ENCODE results near the gene CREBBP. TPM values are rescaled to one million over a fixed set of nuclear protein-coding genes. Genes with fewer than 3 reads are reported as not detected.

The CREBBP gene
- total RNA-seq, 2 experiments from 2014 or later: 145 to 152 TPM

- intact Hi-C loops (cut with DNase I, micrococcal nuclease): loop anchor here (5.0 kb wide), 2 partner anchors 45 to 85 kb away; no protein-coding TSS in a partner anchor
- H3K27me3 ChIP-seq (ENCODE audit: control insufficient read depth in 1 of 2, insufficient read depth in 2 of 2, low read length in 2 of 2): no peaks in the 10 kb centered on the region
- no peak overlapping the region for H3K4me3 ChIP-seq (ENCODE audit: low read length)
- no peak overlapping the region for H3K27ac ChIP-seq (ENCODE audit: low read depth in 1 of 2, low read length in 2 of 2)
- Mint-ChIP-seq H3K4me1 (ENCODE audit: low read depth) (peaks cover 99% of the 10 kb centered on the region), H3K9me3 (no peaks in the 10 kb centered on the region), H3K27ac (no peak overlapping the region), H3K27me3 (no peaks in the 10 kb centered on the region), H3K4me3 (no peak overlapping the region), H3K36me3 (ENCODE audit: low read depth) (peaks cover 32% of the 10 kb centered on the region)
- H3K36me3 ChIP-seq (ENCODE audit: insufficient read depth, low read length): peaks cover 12% of the 10 kb centered on the region
- TF ChIP-seq CTCF (IDR thresholded peaks at IDR 0.05): no peak
- ChIA-PET CTCF (interaction anchor here (1.4 kb wide), 1 partner anchor 67 kb away, joined by 3 read pairs; no protein-coding TSS in a partner anchor), POLR2A (interaction anchor here (1.0 kb wide), 1 partner anchor 8 kb away, joined by 4 read pairs; the partner anchor contains the start of gene CREBBP)
- no peaks in the 10 kb centered on the region for H3K9me3 ChIP-seq (ENCODE audit: control insufficient read depth in 1 of 2, insufficient read depth in 1 of 2, low read length in 2 of 2)
- peaks cover 72% of the 10 kb centered on the region for H3K4me1 ChIP-seq (ENCODE audit: insufficient read depth, low read length)
- no peak for DNase-seq
- no peak for ATAC-seq (ENCODE audit: poor library complexity)
Observed at GRCh38 chr16:3872216-3872895, 8.2 kb downstream of the CREBBP start.

- H3K27me3 ChIP-seq (ENCODE audit: control insufficient read depth in 1 of 2, insufficient read depth in 2 of 2, low read length in 2 of 2): no peaks in the 10 kb centered on the region
- no peak overlapping the region for H3K4me3 ChIP-seq (ENCODE audit: low read length)
- H3K36me3 Mint-ChIP-seq (ENCODE audit: low read depth): peaks cover 15% of the 10 kb centered on the region
- ChIA-PET CTCF (interaction anchor here (1.2 kb wide), 1 partner anchor 9 kb away, joined by 3 read pairs; no protein-coding TSS in a partner anchor), POLR2A (interaction anchor here (1.1 to 1.2 kb wide), 2 partner anchors 10 to 12 kb away, joined by 4 to 5 read pairs; no protein-coding TSS in a partner anchor)
- H3K9me3 Mint-ChIP-seq: no peaks in the 10 kb centered on the region
- peaks cover 3% of the 10 kb centered on the region for H3K36me3 ChIP-seq (ENCODE audit: insufficient read depth, low read length)
- H3K9me3 ChIP-seq (ENCODE audit: control insufficient read depth in 1 of 2, insufficient read depth in 1 of 2, low read length in 2 of 2): no peaks in the 10 kb centered on the region
- no peaks in the 10 kb centered on the region for H3K27me3 Mint-ChIP-seq
- no peak for TF ChIP-seq CTCF (IDR thresholded peaks at IDR 0.05)
- ATAC-seq (ENCODE audit: poor library complexity) (no peak), DNase-seq (no peak)
- H3K27ac Mint-ChIP-seq: no peak overlapping the region
- H3K4me1 ChIP-seq (ENCODE audit: insufficient read depth, low read length): peaks cover 60% of the 10 kb centered on the region
- intact Hi-C loops (cut with DNase I, micrococcal nuclease): no loop called here
- H3K4me1 Mint-ChIP-seq (ENCODE audit: low read depth): peaks cover 99% of the 10 kb centered on the region
- peak overlapping the region; percentile 25 for H3K4me3 Mint-ChIP-seq
- H3K27ac ChIP-seq (ENCODE audit: low read depth in 1 of 2, low read length in 2 of 2): no peak overlapping the region
Observed at GRCh38 chr16:3868967-3869366, 11.5 kb downstream of the CREBBP start.

DNA sequence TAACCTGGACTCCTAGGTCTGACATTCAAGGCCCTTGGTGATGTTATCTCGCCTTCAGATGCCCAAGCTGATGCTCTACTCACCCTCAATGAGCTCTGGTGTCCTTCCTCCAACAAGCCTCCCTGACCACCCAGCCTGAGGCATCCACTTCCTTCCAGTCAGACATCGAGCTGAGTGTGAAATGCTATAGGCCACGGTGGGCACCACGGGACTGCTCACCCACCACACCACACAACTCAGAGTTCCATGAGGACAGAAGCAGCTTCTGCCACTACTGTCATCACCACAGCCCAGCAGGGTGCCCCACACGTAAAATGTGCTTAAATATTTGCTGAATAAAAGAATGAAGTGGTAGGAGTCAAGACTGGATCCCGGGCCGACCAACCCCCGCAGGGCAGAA, 12.0 kb downstream of the CREBBP start:
- Mint-ChIP-seq H3K36me3 (ENCODE audit: low read depth) (peaks cover 12% of the 10 kb centered on the region), H3K27ac (no peak overlapping the region), H3K27me3 (no peaks in the 10 kb centered on the region), H3K4me1 (ENCODE audit: low read depth) (peaks cover 99% of the 10 kb centered on the region), H3K4me3 (peak overlapping the region; percentile 25), H3K9me3 (no peaks in the 10 kb centered on the region)
- H3K4me3 ChIP-seq (ENCODE audit: low read length): no peak overlapping the region
- TF ChIP-seq CTCF (IDR thresholded peaks at IDR 0.05): no peak
- ATAC-seq (ENCODE audit: poor library complexity): no peak
- ChIA-PET CTCF (interaction anchor here (1.2 to 1.6 kb wide), 2 partner anchors 10 kb away, joined by 3 read pairs; no protein-coding TSS in a partner anchor), POLR2A (interaction anchor here (1.1 to 1.2 kb wide), 2 partner anchors 11 to 12 kb away, joined by 4 to 5 read pairs; no protein-coding TSS in a partner anchor)
- no peak for DNase-seq
- peaks cover 60% of the 10 kb centered on the region for H3K4me1 ChIP-seq (ENCODE audit: insufficient read depth, low read length)
- no peaks in the 10 kb centered on the region for H3K27me3 ChIP-seq (ENCODE audit: control insufficient read depth in 1 of 2, insufficient read depth in 2 of 2, low read length in 2 of 2)
- no peak overlapping the region for H3K27ac ChIP-seq (ENCODE audit: low read depth in 1 of 2, low read length in 2 of 2)
- H3K36me3 ChIP-seq (ENCODE audit: insufficient read depth, low read length): peaks cover 3% of the 10 kb centered on the region
- intact Hi-C loops (cut with DNase I, micrococcal nuclease): no loop called here
- no peaks in the 10 kb centered on the region for H3K9me3 ChIP-seq (ENCODE audit: control insufficient read depth in 1 of 2, insufficient read depth in 1 of 2, low read length in 2 of 2)

Data from CD4-positive, alpha-beta T cell (primary cell).